A673 (cell line): ENCODE results near the gene FLT1. TPM values are rescaled to one million over a fixed set of nuclear protein-coding genes. Genes with fewer than 3 reads are reported as not detected.
A peak's percentile ranks its signal among the peaks of the same experiment; 100 is the strongest.

Experiments
- BruUV-seq: library from RNA; stranded (reverse); fragments of 400-500 nt; replicated peaks from 2 replicates; lab custom pipeline; 2021; lab: Mats Ljungman, UMichigan
- CTCF ChIA-PET: fragments of 300-600 bp; sonication (Branson Sonifier 250); formaldehyde crosslinking; loops from one replicate; lab custom pipeline; 2022; ENCODE audit warnings: antibody characterized with exemption; lab: Charles Lee
- POLR2A ChIA-PET: fragments of 300-600 bp; sonication (Branson Sonifier 250); formaldehyde crosslinking; loops from one replicate; lab custom pipeline; 2022; ENCODE audit warnings: antibody characterized with exemption; ENCODE audit not compliant: low non-redundant PET; lab: Charles Lee
- DNase-seq: peaks from one replicate; pipeline ENCODE4 v3.0.0-alpha.2; 2015; ENCODE audit warnings: low spot score
- H3K27ac ChIP-seq: fragments of 200-600 bp; sonication (generic); 2 replicates; pipeline ENCODE4 v1.5.1; 2016; ENCODE audit warnings: mixed run types, low read depth, mild to moderate bottlenecking, mixed read lengths, antibody characterized with exemption, low read length; ENCODE audit not compliant: poor library complexity, severe bottlenecking
- H3K27me3 ChIP-seq: fragments of 200-600 bp; sonication (generic); replicated peaks from 2 replicates; pipeline ENCODE4 v1.6.1; 2017; ENCODE audit warnings: mixed run types, low read depth, mild to moderate bottlenecking, mixed read lengths, antibody characterized with exemption, low read length; ENCODE audit not compliant: insufficient read depth, poor library complexity
- H3K36me3 ChIP-seq: fragments of 200-600 bp; sonication (generic); 2 replicates; pipeline ENCODE4 v1.6.1; 2016; ENCODE audit warnings: mixed run types, mild to moderate bottlenecking, mixed read lengths, antibody characterized with exemption, low read length; ENCODE audit not compliant: insufficient read depth, poor library complexity, severe bottlenecking
- H3K4me1 ChIP-seq: fragments of 200-600 bp; sonication (generic); 2 replicates; pipeline ENCODE4 v1.6.1; 2017; ENCODE audit warnings: mixed run types, mild to moderate bottlenecking, mixed read lengths, antibody characterized with exemption, low read length; ENCODE audit not compliant: insufficient read depth, poor library complexity, severe bottlenecking
- H3K4me3 ChIP-seq: fragments of 200-600 bp; sonication (generic); 2 replicates; pipeline ENCODE4 v1.5.1; 2016; ENCODE audit warnings: low read depth, mixed run types, mild to moderate bottlenecking, mixed read lengths, low read length; ENCODE audit not compliant: poor library complexity, severe bottlenecking
- H3K9me3 ChIP-seq: fragments of 200-600 bp; sonication (generic); 2 replicates; pipeline ENCODE4 v1.6.1; 2016; ENCODE audit warnings: mixed run types, low read depth, mild to moderate bottlenecking, mixed read lengths, antibody characterized with exemption, low read length; ENCODE audit not compliant: poor library complexity, severe bottlenecking
- EZH2 ChIP-seq: fragments of 200-600 bp; sonication (generic); IDR thresholded peaks from 2 replicates; pipeline ENCODE4 v1.6.1; 2017; ENCODE audit warnings: borderline replicate concordance, low read depth, mild to moderate bottlenecking, mixed read lengths, antibody characterized with exemption, low read length; ENCODE audit not compliant: poor library complexity, severe bottlenecking
- intact Hi-C: fragments of 100-400 bp; cut with micrococcal nuclease; formaldehyde crosslinking; loops from one replicate; pipeline ENCODE4 v1.10.0; 2022; ENCODE audit not compliant: unreplicated experiment
- total RNA-seq: library from RNA; stranded (reverse); gene quantifications from 2 replicates; pipeline ENCODE4 v1.2.3, GENCODE V29; 2021
- TF ChIP-seq, protein P1 (sequence below): fragments of 300-800, 200-600 bp; sonication (generic); conservative IDR thresholded peaks from 2 replicates; pipeline ENCODE4 v1.5.1; 2017; ENCODE audit warnings: low read depth, mild to moderate bottlenecking, antibody characterized with exemption, low read length, moderate library complexity, mixed read lengths

Gene FLT1
- total RNA-seq, 1 experiment from 2014 or later = 5.2 TPM

- BruUV-seq = no TSS peak
- H3K9me3 ChIP-seq = no peaks in the 10 kb centered on the region
- H3K4me1 ChIP-seq = peaks cover 27% of the 10 kb centered on the region
- DNase-seq = no peak
- H3K27ac ChIP-seq = no peak overlapping the region
- peaks cover 48% of the 10 kb centered on the region for H3K27me3 ChIP-seq
- ChIA-PET CTCF (no interaction called here), POLR2A (interaction anchor here (0.7 kb wide), 1 partner anchor 175 kb away, joined by 3 read pairs; no protein-coding TSS in a partner anchor)
- intact Hi-C loops = no loop called here
- no peaks in the 10 kb centered on the region for H3K36me3 ChIP-seq
- no peak for TF ChIP-seq EZH2
- TF ChIP-seq, protein P1, sequence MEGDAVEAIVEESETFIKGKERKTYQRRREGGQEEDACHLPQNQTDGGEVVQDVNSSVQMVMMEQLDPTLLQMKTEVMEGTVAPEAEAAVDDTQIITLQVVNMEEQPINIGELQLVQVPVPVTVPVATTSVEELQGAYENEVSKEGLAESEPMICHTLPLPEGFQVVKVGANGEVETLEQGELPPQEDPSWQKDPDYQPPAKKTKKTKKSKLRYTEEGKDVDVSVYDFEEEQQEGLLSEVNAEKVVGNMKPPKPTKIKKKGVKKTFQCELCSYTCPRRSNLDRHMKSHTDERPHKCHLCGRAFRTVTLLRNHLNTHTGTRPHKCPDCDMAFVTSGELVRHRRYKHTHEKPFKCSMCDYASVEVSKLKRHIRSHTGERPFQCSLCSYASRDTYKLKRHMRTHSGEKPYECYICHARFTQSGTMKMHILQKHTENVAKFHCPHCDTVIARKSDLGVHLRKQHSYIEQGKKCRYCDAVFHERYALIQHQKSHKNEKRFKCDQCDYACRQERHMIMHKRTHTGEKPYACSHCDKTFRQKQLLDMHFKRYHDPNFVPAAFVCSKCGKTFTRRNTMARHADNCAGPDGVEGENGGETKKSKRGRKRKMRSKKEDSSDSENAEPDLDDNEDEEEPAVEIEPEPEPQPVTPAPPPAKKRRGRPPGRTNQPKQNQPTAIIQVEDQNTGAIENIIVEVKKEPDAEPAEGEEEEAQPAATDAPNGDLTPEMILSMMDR = no peak
- H3K4me3 ChIP-seq = no peak overlapping the region
These were observed 2.2 kb downstream of the FLT1 start for GRCh38 chr13:28492569-28493367.

- H3K9me3 ChIP-seq = no peaks in the 10 kb centered on the region
- H3K27ac ChIP-seq = peak overlapping the region; percentile 36
- BruUV-seq = no TSS peak
- H3K4me3 ChIP-seq = no peak overlapping the region
- TF ChIP-seq, protein P1 = no peak
- no peak for TF ChIP-seq EZH2
- H3K4me1 ChIP-seq = peaks cover 27% of the 10 kb centered on the region
- CTCF ChIA-PET = interaction anchor here (0.6 kb wide), 1 partner anchor 10 kb away, joined by 3 read pairs; no protein-coding TSS in a partner anchor
- intact Hi-C loops = no loop called here
- DNase-seq = no peak
- peaks cover 28% of the 10 kb centered on the region for H3K27me3 ChIP-seq
- POLR2A ChIA-PET = no interaction called here
- H3K36me3 ChIP-seq = no peaks in the 10 kb centered on the region
These were observed 4.9 kb downstream of the FLT1 start for GRCh38 chr13:28490061-28490460.

DNA sequence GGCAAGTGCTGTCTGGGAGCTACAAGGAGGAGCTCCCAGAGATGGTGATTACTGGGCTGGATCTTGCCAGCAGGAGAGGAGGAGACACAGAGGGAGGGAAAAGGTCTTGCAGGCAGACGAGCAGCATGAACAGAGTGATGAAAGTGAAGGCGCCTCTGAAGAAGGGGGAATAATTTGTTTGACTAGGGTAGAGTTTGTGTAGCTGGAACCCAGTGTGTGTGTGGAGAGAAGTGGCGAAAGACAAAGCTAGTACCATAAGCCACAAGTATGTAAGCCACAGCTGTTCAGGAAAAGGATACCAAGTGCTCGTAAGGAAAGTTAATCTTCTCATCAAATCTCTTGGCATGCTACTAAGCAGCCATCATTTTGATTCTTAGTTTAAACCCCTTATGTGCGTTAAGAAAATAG is 5.4 kb downstream of the FLT1 start:
- H3K4me3 ChIP-seq = no peak overlapping the region
- ChIA-PET POLR2A (no interaction called here), CTCF (interaction anchor here (0.6 kb wide), 1 partner anchor 9 kb away, joined by 3 read pairs; no protein-coding TSS in a partner anchor)
- DNase-seq = peak; percentile 59
- TF ChIP-seq, protein P1 = no peak
- TF ChIP-seq EZH2 = no peak
- intact Hi-C loops = no loop called here
- H3K9me3 ChIP-seq = no peaks in the 10 kb centered on the region
- H3K4me1 ChIP-seq = peaks cover 27% of the 10 kb centered on the region
- H3K27ac ChIP-seq = peak overlapping the region; percentile 53
- no peaks in the 10 kb centered on the region for H3K36me3 ChIP-seq
- no TSS peak for BruUV-seq
- H3K27me3 ChIP-seq = peaks cover 23% of the 10 kb centered on the region
